ENCODE measurements around the gene NSUN3. TPM values are rescaled to one million over a fixed set of nuclear protein-coding genes. Genes with fewer than 3 reads are reported as not detected.

The NSUN3 gene
- total RNA-seq, 1 experiment from 2014 or later: 18.8 TPM

DNA sequence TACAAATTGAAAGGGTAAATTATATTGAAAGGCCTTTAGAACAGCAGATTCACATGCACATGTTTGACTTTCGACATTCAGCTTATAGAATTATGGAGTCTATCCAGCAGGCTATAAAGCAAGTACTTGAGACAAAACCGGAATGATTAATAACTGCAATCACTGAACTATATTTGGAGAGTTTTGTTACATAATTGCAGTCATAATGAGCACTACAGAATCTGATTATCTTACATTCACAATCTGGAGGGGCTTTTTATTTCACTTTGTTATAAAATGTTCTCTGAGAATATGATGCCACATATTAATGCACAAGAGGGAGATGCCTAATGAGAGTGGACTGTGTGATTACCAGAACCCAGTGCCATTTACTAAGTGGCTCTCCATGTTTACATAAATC, 64.3 kb downstream of the NSUN3 start:
- no peaks in the 10 kb centered on the region for H3K4me1 ChIP-seq (replicated peaks; ENCODE audit: insufficient read depth)
- no peaks in the 10 kb centered on the region for H3K9me2 ChIP-seq (ENCODE audit: insufficient read depth)
- intact Hi-C loops (cut with micrococcal nuclease; ENCODE audit: unreplicated experiment): no loop called here
- TF ChIP-seq CTCF (conservative IDR thresholded peaks at IDR 0.05): no peak
- TF ChIP-seq EZH2 (IDR thresholded peaks at IDR 0.05; ENCODE audit: low read depth): no peak
- H3F3A ChIP-seq (ENCODE audit: insufficient read depth, low read depth): no peaks in the 10 kb centered on the region
- no TSS peak for BruUV-seq (replicated peaks)
- H3K79me2 ChIP-seq (ENCODE audit: low read depth): no peaks in the 10 kb centered on the region
- POLR2A ChIA-PET (ENCODE audit: unreplicated experiment): no interaction called here
- CTCF ChIA-PET: no interaction called here
- H3K9me3 ChIP-seq (ENCODE audit: insufficient read depth, low read depth): no peaks in the 10 kb centered on the region; the same call in 1 of the 2 replicates
- no peak overlapping the region for H2AFZ ChIP-seq
- H3K27ac ChIP-seq: no peak overlapping the region
- H4K20me1 ChIP-seq (ENCODE audit: insufficient read depth): no peaks in the 10 kb centered on the region
- peaks cover 11% of the 10 kb centered on the region for H3K36me3 ChIP-seq (ENCODE audit: low read depth)
- no peak overlapping the region for H3K4me2 ChIP-seq
- no peak overlapping the region for H3K4me3 ChIP-seq
- DNase-seq: no peak
- no peaks in the 10 kb centered on the region for H3K27me3 ChIP-seq (ENCODE audit: insufficient read depth, low read depth)

DNA sequence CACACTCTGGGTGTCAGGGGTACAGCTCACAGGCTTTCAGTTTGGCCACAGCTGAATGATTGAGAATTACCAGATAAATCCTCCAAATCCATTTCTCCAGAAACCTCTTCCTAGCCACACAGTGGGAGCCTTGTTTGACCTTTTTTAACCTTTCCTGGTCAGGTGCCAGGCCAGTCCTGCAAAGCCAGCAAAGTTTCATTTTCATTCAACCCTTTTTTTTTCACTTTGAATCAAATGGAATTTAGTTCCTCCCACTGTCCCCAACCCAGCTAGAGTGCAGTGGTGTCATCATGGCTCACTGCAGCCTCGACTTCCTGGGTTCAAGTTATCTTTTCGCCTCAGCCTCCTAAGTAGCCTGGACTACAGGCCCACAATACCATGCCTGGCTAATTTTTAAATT, 67.8 kb downstream of the NSUN3 start:
- no peak for DNase-seq
- H3K9me2 ChIP-seq (ENCODE audit: insufficient read depth): no peaks in the 10 kb centered on the region
- H3F3A ChIP-seq (ENCODE audit: insufficient read depth, low read depth): no peaks in the 10 kb centered on the region
- H3K4me3 ChIP-seq: no peak overlapping the region
- no peaks in the 10 kb centered on the region for H3K79me2 ChIP-seq (ENCODE audit: low read depth)
- no TSS peak for BruUV-seq (replicated peaks)
- H3K36me3 ChIP-seq (ENCODE audit: low read depth): peaks cover 11% of the 10 kb centered on the region
- H3K27ac ChIP-seq: no peak overlapping the region
- intact Hi-C loops (cut with micrococcal nuclease; ENCODE audit: unreplicated experiment): no loop called here
- no peaks in the 10 kb centered on the region for H4K20me1 ChIP-seq (ENCODE audit: insufficient read depth)
- TF ChIP-seq CTCF (conservative IDR thresholded peaks at IDR 0.05) (no peak), EZH2 (IDR thresholded peaks at IDR 0.05; ENCODE audit: low read depth) (no peak)
- POLR2A ChIA-PET (ENCODE audit: unreplicated experiment): no interaction called here
- H2AFZ ChIP-seq: no peak overlapping the region
- H3K9me3 ChIP-seq (ENCODE audit: insufficient read depth, low read depth): no peaks in the 10 kb centered on the region
- no peaks in the 10 kb centered on the region for H3K27me3 ChIP-seq (ENCODE audit: insufficient read depth, low read depth)
- no peaks in the 10 kb centered on the region for H3K4me1 ChIP-seq (replicated peaks; ENCODE audit: insufficient read depth)
- H3K4me2 ChIP-seq: no peak overlapping the region
- CTCF ChIA-PET: no interaction called here

GRCh38 chr3:94132777-94133176, 69.9 kb downstream of the NSUN3 start:
- no peaks in the 10 kb centered on the region for H3K36me3 ChIP-seq (ENCODE audit: low read depth)
- no peak for TF ChIP-seq CTCF (conservative IDR thresholded peaks at IDR 0.05)
- no peak for TF ChIP-seq EZH2 (IDR thresholded peaks at IDR 0.05; ENCODE audit: low read depth)
- intact Hi-C loops (cut with micrococcal nuclease; ENCODE audit: unreplicated experiment): no loop called here
- H3F3A ChIP-seq (ENCODE audit: insufficient read depth, low read depth): no peaks in the 10 kb centered on the region
- no peaks in the 10 kb centered on the region for H3K27me3 ChIP-seq (ENCODE audit: insufficient read depth, low read depth)
- POLR2A ChIA-PET (ENCODE audit: unreplicated experiment): no interaction called here
- H3K4me3 ChIP-seq: no peak overlapping the region
- H3K4me2 ChIP-seq: no peak overlapping the region
- no peaks in the 10 kb centered on the region for H3K79me2 ChIP-seq (ENCODE audit: low read depth)
- no peaks in the 10 kb centered on the region for H3K9me2 ChIP-seq (ENCODE audit: insufficient read depth)
- no peaks in the 10 kb centered on the region for H3K4me1 ChIP-seq (replicated peaks; ENCODE audit: insufficient read depth)
- BruUV-seq (replicated peaks): no TSS peak
- CTCF ChIA-PET: no interaction called here
- no peak overlapping the region for H3K27ac ChIP-seq
- DNase-seq: no peak
- H4K20me1 ChIP-seq (ENCODE audit: insufficient read depth): no peaks in the 10 kb centered on the region
- H3K9me3 ChIP-seq (ENCODE audit: insufficient read depth, low read depth): no peaks in the 10 kb centered on the region
- H2AFZ ChIP-seq: no peak overlapping the region
